A549 (cell line): ENCODE results near the gene CWC22.
"Not testable (repeated sequence)": the region's sequence is repeated elsewhere in the genome, so short reads cannot be mapped to it uniquely, and the experiment has no call there.

Source experiments
- CHD2 ChIP-seq: fragments of 150-350 bp; IDR thresholded peaks from 2 replicates; pipeline ENCODE4 v1.6.1; 2014; ENCODE audit warnings: low read length; ENCODE audit not compliant: partially characterized antibody
- CTCF ChIP-seq: fragments of >200 bp; sonication (Bioruptor Twin); formaldehyde crosslinking; IDR thresholded peaks from 3 replicates; pipeline ENCODE4 v1.5.1; 2016
- ELK1 ChIP-seq: fragments of 150-350 bp; IDR thresholded peaks from 2 replicates; pipeline ENCODE4 v1.6.1; 2014; ENCODE audit warnings: low read depth, mild to moderate bottlenecking, low read length
- EP300 ChIP-seq, 2 experiments: fragments of >200 bp; sonication (Bioruptor Twin); formaldehyde crosslinking; IDR thresholded peaks; 2 replicates in 1 of 2; 3 replicates in 1 of 2; pipeline ENCODE4 v1.6.1; 2016 to 2017
- MAZ ChIP-seq: fragments of 150-350 bp; IDR thresholded peaks from 2 replicates; pipeline ENCODE4 v1.6.1; 2014; ENCODE audit warnings: antibody characterized with exemption, low read depth, low read length, borderline replicate concordance
- NR3C1 ChIP-seq: fragments of >200 bp; sonication (Bioruptor Twin); formaldehyde crosslinking; IDR thresholded peaks from 3 replicates; pipeline ENCODE4 v1.6.1; 2017
- POLR2A ChIP-seq: IDR thresholded peaks from 2 replicates; pipeline ENCODE4 v1.6.1; 2012; ENCODE audit warnings: mild to moderate bottlenecking, low read length
- REST ChIP-seq: fragments of 200-600 bp; sonication (generic); IDR thresholded peaks from 2 replicates; pipeline ENCODE4 v1.6.1; 2016; ENCODE audit warnings: antibody characterized with exemption, mild to moderate bottlenecking, moderate library complexity
- SMC3 ChIP-seq: fragments of >200 bp; sonication (Bioruptor Twin); formaldehyde crosslinking; IDR thresholded peaks from 3 replicates; pipeline ENCODE4 v1.6.1; 2018; ENCODE audit warnings: inconsistent platforms

- TF ChIP-seq CTCF; REST; EP300 (IDR thresholded peaks at IDR 0.05); ELK1; POLR2A; NR3C1; SMC3; MAZ; CHD2: not testable (repeated sequence)
Measured at GRCh38 chr2:180054576-180054975, 47.5 kb upstream of the CWC22 start.
